Thyroid gland (tissue), 4 donors: ENCODE measurements around the gene ANXA2. TPM values are rescaled to one million over a fixed set of nuclear protein-coding genes. Genes with fewer than 3 reads are reported as not detected.

ENCODE experiments used
- DNase-seq, 2 donors: peaks; one replicate each; pipeline ENCODE4 v3.0.0-alpha.2; 2019
- H3K27ac ChIP-seq, 3 donors: fragments of 200-600 bp; sonication (generic); 1 replicate in 2 of 3; 2 replicates in 1 of 3; pipeline ENCODE4 v1.5.1; 2016 to 2019; ENCODE audit warnings: mild to moderate bottlenecking in 1 of 3, moderate library complexity in 1 of 3
- H3K27me3 ChIP-seq: fragments of 200-600 bp; sonication (generic); one replicate; pipeline ENCODE4 v1.5.1; 2019
- H3K36me3 ChIP-seq, 2 donors: fragments of 200-600 bp; sonication (generic); one replicate each; pipeline ENCODE4 v1.5.1; 2016 to 2019
- H3K4me1 ChIP-seq, 2 donors: fragments of 200-600 bp; sonication (generic); one replicate each; pipeline ENCODE4 v1.5.1; 2017 to 2019
- H3K4me3 ChIP-seq, 3 donors: fragments of 200-600 bp; sonication (generic); replicated peaks in 1 of 3; 1 replicate in 2 of 3; 2 replicates in 1 of 3; pipeline ENCODE4 v1.5.1; 2016; ENCODE audit warnings: mild to moderate bottlenecking in 1 of 3
- H3K9me3 ChIP-seq: fragments of 200-600 bp; sonication (generic); one replicate; pipeline ENCODE4 v1.5.1; 2017
- POLR2A ChIP-seq, 2 donors: fragments of 450-650 bp; IDR thresholded peaks; one replicate each; pipeline ENCODE4 v1.6.1; 2017; ENCODE audit warnings: antibody characterized with exemption in 2 of 2, mild to moderate bottlenecking in 2 of 2, moderate library complexity in 1 of 2
- WGBS, 2 donors: methylation state at CpG; one replicate each; pipeline ENCODE4 v1.1.5; 2017; 5-methylcytosine and 5-hydroxymethylcytosine counted together
- intact Hi-C: fragments of 100-400 bp; cut with DNase I; formaldehyde crosslinking; loops from one replicate; pipeline ENCODE4 v1.15.1; 2023
- total RNA-seq, 4 donors: library from RNA; depleted of rRNA; stranded (reverse); fragments of >200 nt; gene quantifications; one replicate each; pipeline ENCODE4 v1.2.3, GENCODE V29; 2016
- TF ChIP-seq, protein P1 (sequence below), 6 experiments: fragments of 200-600 bp in 3 of 6; fragments of 450-650 bp in 3 of 6; sonication (generic) in 3 of 6; IDR thresholded peaks; one replicate each; pipeline ENCODE4 v1.5.1; 2016 to 2019; ENCODE audit warnings: antibody characterized with exemption in 6 of 6, mild to moderate bottlenecking in 2 of 6, inconsistent platforms in 1 of 6, moderate library complexity in 1 of 6

Gene ANXA2
- total RNA-seq, 4 donors from 2014 or later = 436 to 796 (median 612) TPM

DNA sequence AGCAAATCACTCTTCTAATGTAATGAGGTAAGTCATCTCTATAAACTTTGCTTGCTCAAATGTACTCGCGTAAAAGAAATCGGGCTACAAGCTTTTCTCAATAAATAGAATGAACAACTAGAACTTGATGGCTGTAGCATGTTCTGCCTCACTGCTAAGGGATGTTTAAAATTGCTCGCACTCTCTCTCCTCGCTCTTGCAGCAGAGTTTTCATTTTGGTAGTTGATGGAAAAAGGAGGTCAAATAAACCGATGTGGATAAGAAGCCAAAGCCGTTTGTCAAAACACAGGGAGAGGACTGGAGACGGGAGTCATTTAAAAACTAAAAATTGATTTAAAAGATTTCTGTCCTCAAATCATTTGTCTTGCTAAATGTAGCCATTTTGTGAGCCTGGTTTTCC, 53.3 kb downstream of the ANXA2 start:
- H3K27ac ChIP-seq = no peak overlapping the region
- intact Hi-C loops = no loop called here
- WGBS, 2 donors = 78 to 87% methylated on average over 8 of the region's 8 CpGs

DNA sequence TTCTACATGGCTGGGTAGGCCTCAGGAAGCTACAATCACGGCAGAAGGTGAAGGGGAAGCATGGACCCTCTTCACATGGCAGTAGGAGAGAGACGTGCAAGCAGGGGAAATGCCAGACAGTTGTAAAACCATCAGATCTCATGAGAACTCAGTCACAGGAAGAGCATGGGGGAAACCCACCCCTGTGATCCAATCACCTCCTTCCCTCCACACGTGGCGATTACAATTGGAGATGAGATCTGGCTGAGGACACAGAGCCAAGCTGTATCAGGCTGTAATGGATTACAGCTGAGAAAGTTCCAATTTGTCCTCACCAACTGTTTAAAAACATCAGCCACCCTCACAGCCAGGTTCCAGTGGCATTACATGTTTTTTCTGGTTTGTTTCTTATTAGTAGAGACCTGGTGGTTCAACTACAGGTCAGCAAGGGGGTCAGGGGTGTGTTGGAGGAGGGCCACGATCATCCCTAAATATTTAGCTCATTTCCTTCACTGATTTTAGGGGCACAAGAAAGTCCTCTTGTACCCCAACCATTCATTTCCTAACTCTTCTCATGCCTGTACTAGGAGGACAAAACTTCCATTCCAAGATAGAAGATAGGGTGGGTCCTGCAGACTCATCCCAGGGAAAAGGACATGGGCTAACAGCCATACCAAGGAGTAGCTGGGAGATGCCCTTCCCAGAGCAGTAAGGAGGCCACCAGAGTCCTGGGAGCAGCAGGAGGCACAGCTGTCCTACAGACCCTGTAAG, 54.4 kb downstream of the ANXA2 start:
- intact Hi-C loops = no loop called here
- TF ChIP-seq POLR2A (IDR thresholded peaks at IDR 0.05) = no peak
- TF ChIP-seq, protein P1, sequence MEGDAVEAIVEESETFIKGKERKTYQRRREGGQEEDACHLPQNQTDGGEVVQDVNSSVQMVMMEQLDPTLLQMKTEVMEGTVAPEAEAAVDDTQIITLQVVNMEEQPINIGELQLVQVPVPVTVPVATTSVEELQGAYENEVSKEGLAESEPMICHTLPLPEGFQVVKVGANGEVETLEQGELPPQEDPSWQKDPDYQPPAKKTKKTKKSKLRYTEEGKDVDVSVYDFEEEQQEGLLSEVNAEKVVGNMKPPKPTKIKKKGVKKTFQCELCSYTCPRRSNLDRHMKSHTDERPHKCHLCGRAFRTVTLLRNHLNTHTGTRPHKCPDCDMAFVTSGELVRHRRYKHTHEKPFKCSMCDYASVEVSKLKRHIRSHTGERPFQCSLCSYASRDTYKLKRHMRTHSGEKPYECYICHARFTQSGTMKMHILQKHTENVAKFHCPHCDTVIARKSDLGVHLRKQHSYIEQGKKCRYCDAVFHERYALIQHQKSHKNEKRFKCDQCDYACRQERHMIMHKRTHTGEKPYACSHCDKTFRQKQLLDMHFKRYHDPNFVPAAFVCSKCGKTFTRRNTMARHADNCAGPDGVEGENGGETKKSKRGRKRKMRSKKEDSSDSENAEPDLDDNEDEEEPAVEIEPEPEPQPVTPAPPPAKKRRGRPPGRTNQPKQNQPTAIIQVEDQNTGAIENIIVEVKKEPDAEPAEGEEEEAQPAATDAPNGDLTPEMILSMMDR (IDR thresholded peaks at IDR 0.05) = no peak
- 72 to 80% methylated on average over 5 of the region's 5 CpGs for WGBS, 2 donors

More for the DNA sequence above, 53.3 kb downstream of the ANXA2 start:
- no peak for DNase-seq
- Histone ChIP-seq H3K4me3 (no peak overlapping the region), H3K27me3 (no peaks in the 10 kb centered on the region), H3K9me3 (no peaks in the 10 kb centered on the region), H3K4me1 (no peaks in the 10 kb centered on the region), H3K36me3 (peaks cover 25 to 45% of the 10 kb centered on the region in 2 donors)
- no peak for TF ChIP-seq POLR2A (IDR thresholded peaks at IDR 0.05)
- TF ChIP-seq, protein P1 (IDR thresholded peaks at IDR 0.05) = no peak

DNA sequence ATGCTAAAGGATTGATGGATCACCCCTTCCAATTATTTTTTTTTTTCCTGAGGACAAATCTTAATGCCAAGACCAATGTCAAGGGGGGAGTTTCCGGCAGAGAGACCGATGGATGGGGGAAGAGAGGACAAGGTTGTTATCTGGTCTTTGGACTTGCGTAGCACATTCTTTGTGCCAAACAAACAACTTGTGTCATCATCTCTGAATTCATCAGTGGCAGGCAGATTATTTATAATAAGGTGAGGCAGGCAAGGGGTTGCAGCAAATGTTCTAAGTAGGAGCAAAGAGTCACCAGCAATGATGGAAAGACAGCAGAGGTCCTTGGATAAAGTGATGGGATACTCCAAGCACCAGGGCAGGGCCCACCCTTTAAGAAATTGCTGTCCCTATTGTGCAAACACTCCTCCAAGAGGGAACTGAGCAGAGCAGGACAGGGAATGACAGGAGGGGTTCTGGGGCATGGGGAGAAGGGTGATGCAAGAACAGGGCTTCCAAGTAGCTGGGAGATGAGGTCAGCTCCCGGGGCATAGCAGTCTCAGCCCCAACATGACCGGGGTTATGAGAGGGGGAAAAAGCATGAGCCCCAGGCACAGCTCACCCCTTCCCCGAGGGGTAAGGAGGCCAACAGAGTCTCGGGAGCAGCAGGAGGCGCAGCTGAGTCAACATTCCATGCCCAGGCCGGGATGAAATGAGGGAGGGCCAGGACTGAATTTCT, 57.4 kb downstream of the ANXA2 start:
- H3K4me3 ChIP-seq = no peak overlapping the region
- no peaks in the 10 kb centered on the region for H3K27me3 ChIP-seq
- intact Hi-C loops = no loop called here
- DNase-seq = no peak
- no peaks in the 10 kb centered on the region for H3K4me1 ChIP-seq
- peaks cover 0 to 5% of the 10 kb centered on the region in 2 donors for H3K36me3 ChIP-seq
- H3K27ac ChIP-seq = no peak overlapping the region
- 77% methylated on average over 9 of the region's 9 CpGs for WGBS, 2 donors
- TF ChIP-seq POLR2A (IDR thresholded peaks at IDR 0.05) = no peak
- TF ChIP-seq, protein P1 (IDR thresholded peaks at IDR 0.05) = no peak
- no peaks in the 10 kb centered on the region for H3K9me3 ChIP-seq

More for the DNA sequence above, 54.4 kb downstream of the ANXA2 start:
- Histone ChIP-seq H3K27ac (no peak overlapping the region), H3K9me3 (no peaks in the 10 kb centered on the region), H3K4me1 (no peaks in the 10 kb centered on the region), H3K27me3 (no peaks in the 10 kb centered on the region), H3K36me3 (peaks cover 21 to 35% of the 10 kb centered on the region in 2 donors), H3K4me3 (no peak overlapping the region)
- DNase-seq = no peak

DNA sequence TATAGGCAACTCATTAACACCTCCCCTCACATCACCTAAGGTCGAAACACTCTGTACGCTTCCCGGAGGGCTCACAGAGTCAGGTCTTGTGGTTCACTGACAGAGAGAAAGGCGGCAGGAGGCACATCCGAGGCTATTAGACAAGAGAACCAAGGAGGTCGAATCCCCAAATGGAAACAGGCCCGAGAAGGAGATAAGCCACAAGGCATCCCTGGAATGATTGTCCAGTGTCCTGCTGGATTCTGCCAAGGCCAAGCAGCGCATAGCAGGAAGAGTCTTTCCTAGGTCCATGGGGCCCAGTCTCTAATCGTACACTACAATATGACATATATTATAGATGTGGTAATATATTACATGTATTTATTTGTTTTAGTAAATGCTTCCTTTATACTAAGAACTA, 58.5 kb downstream of the ANXA2 start:
- intact Hi-C loops = no loop called here
- 86 to 91% methylated on average over 9 of the region's 9 CpGs for WGBS, 2 donors

More for the DNA sequence above, 58.5 kb downstream of the ANXA2 start:
- no peak for DNase-seq
- Histone ChIP-seq H3K9me3 (no peaks in the 10 kb centered on the region), H3K4me3 (no peak overlapping the region), H3K4me1 (no peaks in the 10 kb centered on the region), H3K36me3 (no peaks in the 10 kb centered on the region), H3K27me3 (no peaks in the 10 kb centered on the region), H3K27ac (no peak overlapping the region)
- TF ChIP-seq, protein P1 (IDR thresholded peaks at IDR 0.05) = no peak
- no peak for TF ChIP-seq POLR2A (IDR thresholded peaks at IDR 0.05)
